HFFc6 (cell line): Measurements from ENCODE around the gene OPTC. TPM values are rescaled to one million over a fixed set of nuclear protein-coding genes. Genes with fewer than 3 reads are reported as not detected.

Experiments
- DNase-seq: peaks from one replicate; pipeline ENCODE4 v3.0.0-alpha.2; 2018
- H3K27ac Mint-ChIP-seq: 2 replicates; pipeline ENCODE4 v1.8.0; 2020; ENCODE audit warnings: mild to moderate bottlenecking, mixed read lengths
- H3K27me3 Mint-ChIP-seq: 2 replicates; pipeline ENCODE4 v1.8.0; 2021; ENCODE audit warnings: mild to moderate bottlenecking, moderate library complexity, mixed read lengths; ENCODE audit not compliant: insufficient read depth
- H3K36me3 Mint-ChIP-seq: 2 replicates; pipeline ENCODE4 v1.8.0; 2021; ENCODE audit warnings: low read depth, mixed read lengths
- H3K4me1 Mint-ChIP-seq: 2 replicates; pipeline ENCODE4 v1.8.0; 2020; ENCODE audit warnings: low read depth, mixed read lengths
- H3K4me3 Mint-ChIP-seq: 2 replicates; pipeline ENCODE4 v1.8.0; 2020; ENCODE audit warnings: mild to moderate bottlenecking, moderate library complexity, mixed read lengths
- H3K9me3 Mint-ChIP-seq: 2 replicates; pipeline ENCODE4 v1.8.0; 2020; ENCODE audit warnings: mild to moderate bottlenecking, mixed read lengths
- total RNA-seq, 6 experiments: library from RNA; stranded (reverse); fragmentation: NEBNext Ultra II Directional; extraction: Animal tissue kit (Norgen Biotek cat#: 25700); gene quantifications; 2 replicates in 1 of 6; 3 replicates in 5 of 6; pipeline ENCODE4 v1.2.3, GENCODE V29; 2021
- TF ChIP-seq, protein P1 (sequence below): fragments of 200-600 bp; sonication (generic); IDR thresholded peaks from 2 replicates; pipeline ENCODE4 v1.5.0; 2021; ENCODE audit warnings: antibody characterized with exemption, mild to moderate bottlenecking

Gene OPTC
- total RNA-seq, 6 experiments from 2014 or later, result not detected

DNA sequence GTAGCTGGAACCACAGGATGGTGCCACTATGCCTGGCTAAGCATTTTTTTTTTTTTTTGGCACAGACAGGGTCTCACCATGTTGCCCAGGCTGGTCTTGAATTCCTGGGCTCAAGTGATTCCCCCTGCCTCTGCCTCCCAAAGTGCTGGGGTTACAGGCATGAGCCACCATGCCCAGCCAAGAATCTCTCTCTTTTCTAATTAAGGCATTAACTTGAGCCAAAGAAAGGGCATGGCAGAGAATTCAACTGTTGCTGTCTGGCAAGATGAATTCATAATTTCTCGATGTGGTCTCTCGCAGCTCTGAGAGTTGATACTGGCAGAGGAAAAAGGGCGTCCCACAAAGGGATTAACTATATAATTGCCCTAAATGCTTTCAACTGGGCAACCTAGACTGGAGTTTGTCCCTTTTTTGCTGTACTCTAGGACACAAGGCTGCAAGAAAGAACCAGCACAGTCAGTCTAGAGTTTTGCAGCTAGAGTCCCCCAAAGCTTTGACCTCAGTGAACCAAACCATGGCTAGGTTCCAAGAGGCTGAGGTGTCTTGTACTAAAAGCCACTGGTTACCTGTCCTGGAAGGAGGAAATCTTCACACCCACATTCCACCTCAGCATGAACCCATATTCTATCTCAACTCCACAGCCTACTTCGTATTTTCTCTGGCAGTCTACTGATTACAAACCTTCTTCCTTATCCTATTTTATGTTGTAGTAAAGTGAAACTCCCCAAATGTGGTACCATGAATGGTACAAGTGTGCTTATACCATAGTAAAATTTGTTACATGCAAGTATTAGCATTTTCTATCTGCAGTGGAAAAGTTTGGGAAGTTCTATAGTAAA lies 51.2 kb downstream of the OPTC start:
- Mint-ChIP-seq H3K27ac (no peak overlapping the region), H3K27me3 (no peaks in the 10 kb centered on the region; the same call in 1 of the 2 replicates), H3K36me3 (no peaks in the 10 kb centered on the region), H3K4me3 (no peak overlapping the region; the same call in 1 of the 2 replicates), H3K9me3 (no peaks in the 10 kb centered on the region), H3K4me1 (peaks cover 39% of the 10 kb centered on the region)
- no peak for DNase-seq
- TF ChIP-seq, protein P1, sequence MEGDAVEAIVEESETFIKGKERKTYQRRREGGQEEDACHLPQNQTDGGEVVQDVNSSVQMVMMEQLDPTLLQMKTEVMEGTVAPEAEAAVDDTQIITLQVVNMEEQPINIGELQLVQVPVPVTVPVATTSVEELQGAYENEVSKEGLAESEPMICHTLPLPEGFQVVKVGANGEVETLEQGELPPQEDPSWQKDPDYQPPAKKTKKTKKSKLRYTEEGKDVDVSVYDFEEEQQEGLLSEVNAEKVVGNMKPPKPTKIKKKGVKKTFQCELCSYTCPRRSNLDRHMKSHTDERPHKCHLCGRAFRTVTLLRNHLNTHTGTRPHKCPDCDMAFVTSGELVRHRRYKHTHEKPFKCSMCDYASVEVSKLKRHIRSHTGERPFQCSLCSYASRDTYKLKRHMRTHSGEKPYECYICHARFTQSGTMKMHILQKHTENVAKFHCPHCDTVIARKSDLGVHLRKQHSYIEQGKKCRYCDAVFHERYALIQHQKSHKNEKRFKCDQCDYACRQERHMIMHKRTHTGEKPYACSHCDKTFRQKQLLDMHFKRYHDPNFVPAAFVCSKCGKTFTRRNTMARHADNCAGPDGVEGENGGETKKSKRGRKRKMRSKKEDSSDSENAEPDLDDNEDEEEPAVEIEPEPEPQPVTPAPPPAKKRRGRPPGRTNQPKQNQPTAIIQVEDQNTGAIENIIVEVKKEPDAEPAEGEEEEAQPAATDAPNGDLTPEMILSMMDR, result no peak

DNA sequence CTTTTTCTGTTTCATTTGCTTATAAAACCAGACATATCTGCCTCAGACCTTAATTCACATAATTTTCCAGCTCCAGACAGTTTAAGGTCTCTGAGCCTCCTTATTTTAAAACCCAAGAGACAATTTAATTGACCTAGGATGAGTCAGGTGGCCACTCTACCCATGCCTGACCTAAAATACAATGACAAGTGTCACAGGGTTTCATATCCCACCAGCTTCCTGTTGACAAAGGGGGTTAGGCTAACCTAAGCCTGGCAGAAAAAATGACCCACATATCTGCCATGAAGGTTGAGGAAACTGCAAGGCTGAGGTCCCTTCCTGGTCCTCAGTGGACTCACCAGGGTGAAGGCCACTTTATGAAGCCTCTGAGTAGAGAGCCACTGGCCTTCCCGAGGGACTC lies 52.3 kb downstream of the OPTC start:
- H3K4me1 Mint-ChIP-seq, result peaks cover 47% of the 10 kb centered on the region

DNA sequence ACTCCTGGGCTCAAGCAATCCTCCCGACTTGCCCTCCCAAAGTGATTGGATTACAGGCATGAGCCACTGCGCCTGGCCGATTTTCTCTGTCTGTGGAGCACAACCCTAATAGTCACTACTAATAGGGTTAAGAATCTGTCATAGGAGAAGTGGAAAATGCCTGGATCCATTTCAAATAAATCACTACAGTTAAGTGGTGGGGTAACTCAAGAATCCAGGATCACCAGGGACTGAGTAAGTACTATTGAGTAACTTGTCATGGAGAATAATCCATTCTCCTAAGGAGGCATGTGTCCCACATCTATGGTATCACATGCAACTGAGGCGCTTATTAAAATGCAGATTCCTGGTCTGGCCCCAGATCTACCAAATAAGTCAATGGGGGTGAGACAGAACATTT lies 53.2 kb downstream of the OPTC start:
- DNase-seq, result no peak

More for the DNA sequence above, 52.3 kb downstream of the OPTC start:
- no peaks in the 10 kb centered on the region; the same call in 1 of the 2 replicates for H3K27me3 Mint-ChIP-seq
- TF ChIP-seq, protein P1, result no peak
- DNase-seq, result no peak
- no peaks in the 10 kb centered on the region for H3K36me3 Mint-ChIP-seq
- H3K9me3 Mint-ChIP-seq, result no peaks in the 10 kb centered on the region
- H3K4me3 Mint-ChIP-seq, result no peak overlapping the region
- no peak overlapping the region for H3K27ac Mint-ChIP-seq

DNA sequence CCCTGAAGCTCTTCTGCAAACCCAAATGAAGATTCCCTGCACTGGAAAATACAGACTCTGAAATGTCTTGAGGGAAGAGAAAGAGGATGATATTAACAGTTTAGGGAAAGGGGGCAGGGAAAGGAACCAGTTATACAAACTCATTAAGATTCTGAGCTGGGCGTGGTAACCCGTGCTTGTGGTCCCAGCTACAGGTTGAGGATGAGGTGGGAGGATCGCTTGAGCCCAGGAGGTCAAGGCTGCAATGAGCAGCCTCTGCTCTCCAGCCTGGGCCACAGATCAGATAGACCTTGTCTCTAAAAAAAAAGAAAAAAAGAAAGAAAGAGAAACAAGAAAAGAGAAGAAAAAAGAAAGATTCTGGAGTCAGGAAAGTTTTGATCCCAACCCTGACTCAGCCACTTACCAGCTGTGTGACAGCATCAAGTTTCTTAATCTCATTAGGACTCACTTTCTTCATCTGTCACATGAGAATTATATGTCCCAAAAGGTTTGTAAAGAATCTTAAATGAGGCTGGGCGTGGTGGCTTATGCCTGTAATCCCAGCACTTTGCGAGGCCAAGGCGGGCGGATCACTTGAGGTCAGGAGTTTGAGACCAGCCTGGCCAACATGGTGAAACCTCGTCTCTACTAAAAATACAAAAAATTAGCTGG lies 53.9 kb downstream of the OPTC start:
- H3K27ac Mint-ChIP-seq, result no peak overlapping the region

More for the DNA sequence above, 53.2 kb downstream of the OPTC start:
- Mint-ChIP-seq H3K36me3 (no peaks in the 10 kb centered on the region), H3K9me3 (no peaks in the 10 kb centered on the region), H3K4me1 (peaks cover 54% of the 10 kb centered on the region), H3K4me3 (no peak overlapping the region), H3K27ac (no peak overlapping the region), H3K27me3 (no peaks in the 10 kb centered on the region; the same call in 1 of the 2 replicates)
- TF ChIP-seq, protein P1, result no peak

DNA sequence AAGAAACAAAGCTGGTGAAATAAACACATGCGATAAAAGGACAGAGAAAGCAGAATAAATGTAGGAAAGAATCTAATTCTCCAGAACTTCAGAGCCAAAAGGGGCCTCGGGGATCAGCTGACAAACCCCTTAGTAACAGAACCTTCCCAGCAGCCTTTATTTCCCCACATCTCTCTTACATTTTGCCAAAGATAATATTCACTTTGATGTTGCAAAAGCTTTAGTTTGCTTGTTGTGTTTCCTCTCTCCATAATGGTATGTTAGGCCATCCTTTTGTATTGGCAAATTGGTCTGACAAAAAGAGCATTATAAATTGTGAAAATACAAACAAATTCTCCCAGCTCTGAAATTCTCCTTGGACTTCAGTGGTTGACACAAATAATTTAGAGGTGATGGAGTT lies 54.9 kb downstream of the OPTC start:
- TF ChIP-seq, protein P1, result no peak
- Mint-ChIP-seq H3K9me3 (no peaks in the 10 kb centered on the region), H3K4me3 (no peak overlapping the region), H3K36me3 (no peaks in the 10 kb centered on the region), H3K27ac (peak overlapping the region; percentile 8; the same call in 1 of the 2 replicates), H3K27me3 (no peaks in the 10 kb centered on the region; the same call in 1 of the 2 replicates), H3K4me1 (peaks cover 61% of the 10 kb centered on the region)
- DNase-seq, result no peak

More for the DNA sequence above, 53.9 kb downstream of the OPTC start:
- H3K4me3 Mint-ChIP-seq, result no peak overlapping the region
- H3K27me3 Mint-ChIP-seq, result no peaks in the 10 kb centered on the region; the same call in 1 of the 2 replicates
- H3K36me3 Mint-ChIP-seq, result no peaks in the 10 kb centered on the region
- peaks cover 54% of the 10 kb centered on the region for H3K4me1 Mint-ChIP-seq
- TF ChIP-seq, protein P1, result no peak
- DNase-seq, result no peak
- no peaks in the 10 kb centered on the region for H3K9me3 Mint-ChIP-seq
